Vagina (tissue), 2 donors: ENCODE results near the gene PPFIBP1.

Experiments used
- CTCF ChIP-seq, 3 experiments: fragments of 450-650 bp in 2 of 3; fragments of 200-600 bp in 1 of 3; sonication (generic) in 1 of 3; IDR thresholded peaks; one replicate each; pipeline ENCODE4 v1.5.1; 2017 to 2019; ENCODE audit warnings: antibody characterized with exemption in 3 of 3, mild to moderate bottlenecking in 2 of 3, moderate library complexity in 2 of 3
- POLR2A ChIP-seq, 2 donors: fragments of 450-650 bp; IDR thresholded peaks; one replicate each; pipeline ENCODE4 v1.6.1; 2017; ENCODE audit warnings: antibody characterized with exemption in 2 of 2, mild to moderate bottlenecking in 2 of 2, moderate library complexity in 2 of 2
- POLR2AphosphoS5 ChIP-seq, 2 donors: sonication (generic); formaldehyde crosslinking; IDR thresholded peaks; one replicate each; pipeline ENCODE4 v1.9.0; 2017; ENCODE audit warnings: antibody characterized with exemption in 2 of 2, mild to moderate bottlenecking in 2 of 2, low read depth in 1 of 2; ENCODE audit not compliant: insufficient read depth in 1 of 2

- TF ChIP-seq CTCF (IDR thresholded peaks at IDR 0.05) (no peak), POLR2AphosphoS5 (IDR thresholded peaks at IDR 0.05; ENCODE audit: insufficient read depth in 1 of 2, low read depth in 1 of 2) (no peak), POLR2A (IDR thresholded peaks at IDR 0.05) (no peak)
These were observed 100.6 kb downstream of the PPFIBP1 start for GRCh38 chr12:27624586-27624985.
